Endometrial microvascular endothelial cells (primary cell): ENCODE measurements around the gene IL6R. TPM values are rescaled to one million over a fixed set of nuclear protein-coding genes. Genes with fewer than 3 reads are reported as not detected.
"Not testable (repeated sequence)": the region's sequence is repeated elsewhere in the genome, so short reads cannot be mapped to it uniquely, and the experiment has no call there.

Source experiments
- in situ Hi-C: cut with HindIII; loops from 2 replicates; pipeline ENCODE4 v1.10.0; 2017; ENCODE audit warnings: low sequenced_read_pairs, low pct_unique_long_range_greater_than_20kb; ENCODE audit errors: inconsistent ontology term
- total RNA-seq: library from RNA; depleted of rRNA; stranded (reverse); fragments of >200 nt; gene quantifications from one replicate; pipeline ENCODE4 v1.2.3, GENCODE V29; 2015; ENCODE audit errors: inconsistent ontology term

The IL6R gene
- total RNA-seq, 1 donor from 2014 or later = 8.5 TPM

DNA sequence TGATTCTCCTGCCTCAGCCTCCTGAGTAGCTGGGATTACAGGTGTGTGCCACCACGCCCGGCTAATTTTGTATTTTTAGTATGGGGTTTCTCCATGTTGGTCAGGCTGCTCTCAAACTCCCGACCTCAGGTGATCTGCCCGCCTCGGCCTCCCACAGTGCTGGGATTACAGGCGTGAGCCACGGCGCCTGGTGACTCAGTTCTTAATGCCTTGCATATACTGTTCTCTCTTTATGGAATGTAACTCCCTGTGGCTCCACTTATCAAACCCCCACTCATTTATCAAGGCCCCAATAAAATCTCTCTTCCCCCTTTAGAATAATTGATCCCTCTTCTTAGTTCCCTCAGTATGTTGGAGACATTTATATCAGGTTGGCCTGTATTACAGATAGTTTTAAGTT is 16.9 kb downstream of the IL6R start:
- in situ Hi-C loops = not testable (repeated sequence)

DNA sequence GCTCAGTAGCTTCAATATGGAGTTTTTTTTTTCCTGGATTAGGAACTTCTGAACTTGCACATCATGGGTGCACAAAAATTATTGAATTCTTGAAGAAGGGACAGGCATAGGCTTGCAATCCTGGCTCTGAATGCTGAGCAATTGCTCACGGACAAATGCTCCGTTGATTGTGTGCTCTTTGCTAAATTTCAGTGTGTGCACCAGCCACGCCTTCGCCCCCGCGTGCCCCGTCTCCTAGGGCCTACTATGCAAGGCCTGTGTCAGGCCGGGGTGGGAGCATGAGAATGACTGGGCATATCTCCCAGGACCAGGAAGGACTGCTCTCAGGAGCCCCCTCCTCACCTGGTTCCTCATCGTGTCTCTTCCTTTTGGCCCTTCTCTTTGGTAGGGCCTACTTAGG is 17.4 kb downstream of the IL6R start:
- in situ Hi-C loops = no loop called here

DNA sequence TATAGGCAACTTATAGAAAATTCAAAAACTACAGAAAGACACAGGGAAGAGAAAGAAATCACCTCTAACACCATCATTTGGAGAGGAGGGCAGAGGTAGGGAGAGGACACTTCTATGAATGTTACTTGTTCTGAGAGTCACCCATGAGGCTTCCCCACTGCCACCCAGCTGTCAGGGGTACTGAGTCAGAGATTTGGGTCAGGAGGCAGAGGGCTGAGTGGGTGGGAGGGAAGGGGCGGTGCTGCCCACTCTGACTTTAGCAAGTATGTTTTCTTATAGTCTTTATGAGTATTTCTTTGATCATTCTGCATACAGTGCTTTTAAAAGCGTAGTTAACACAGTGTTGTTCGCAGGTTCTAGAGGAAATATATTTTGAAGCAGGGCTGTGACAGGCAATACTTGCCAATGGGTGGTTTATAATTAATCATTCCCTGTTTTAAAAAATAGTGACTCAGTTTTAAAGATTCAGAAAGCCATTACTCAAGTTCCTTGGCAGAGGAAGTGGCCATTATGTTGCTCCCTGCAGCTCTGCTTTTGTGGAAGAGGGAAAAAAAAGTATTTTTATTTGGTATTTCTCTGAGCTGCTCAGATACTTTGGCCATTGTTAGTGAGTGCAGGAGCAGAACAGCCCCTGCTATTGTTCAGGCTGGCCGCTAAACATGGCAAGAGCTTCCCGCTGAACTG is 18.3 kb downstream of the IL6R start:
- in situ Hi-C loops = no loop called here

DNA sequence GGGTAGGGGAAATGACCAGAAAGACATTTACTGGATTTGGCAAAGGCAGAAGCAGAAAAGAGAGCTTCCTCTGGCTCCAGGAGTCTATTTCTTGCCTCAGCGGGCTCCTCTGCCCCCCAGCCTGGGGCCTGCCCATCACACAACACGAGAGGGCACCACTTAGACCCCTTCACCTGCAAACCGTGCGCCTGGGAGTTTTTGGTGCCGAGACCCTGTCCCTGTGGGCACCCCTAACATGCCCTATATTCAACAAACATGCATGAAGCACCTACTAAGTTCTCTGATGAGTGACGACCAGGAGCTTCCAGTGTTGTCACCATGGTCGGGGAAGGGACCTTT is 18.8 kb downstream of the IL6R start:
- in situ Hi-C loops = no loop called here

DNA sequence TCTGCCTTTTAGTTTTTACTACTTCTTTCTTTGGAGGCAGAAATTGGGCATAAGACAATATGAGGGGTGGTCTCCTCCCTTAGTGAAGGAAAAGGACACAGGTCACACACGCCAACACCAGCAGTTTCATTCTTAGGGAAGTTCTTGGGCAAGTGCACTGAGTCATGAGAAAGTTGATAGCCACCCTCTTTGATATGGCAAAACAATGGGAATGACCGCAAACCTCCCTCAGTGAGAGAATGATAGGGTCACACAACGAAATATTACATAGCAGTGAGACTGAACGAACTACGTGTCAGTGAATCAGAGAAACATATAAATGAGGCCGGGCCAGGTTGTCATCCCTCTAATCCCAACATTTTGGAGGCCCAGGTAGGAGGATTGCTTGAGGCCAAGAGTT is 20.0 kb downstream of the IL6R start:
- in situ Hi-C loops = no loop called here

DNA sequence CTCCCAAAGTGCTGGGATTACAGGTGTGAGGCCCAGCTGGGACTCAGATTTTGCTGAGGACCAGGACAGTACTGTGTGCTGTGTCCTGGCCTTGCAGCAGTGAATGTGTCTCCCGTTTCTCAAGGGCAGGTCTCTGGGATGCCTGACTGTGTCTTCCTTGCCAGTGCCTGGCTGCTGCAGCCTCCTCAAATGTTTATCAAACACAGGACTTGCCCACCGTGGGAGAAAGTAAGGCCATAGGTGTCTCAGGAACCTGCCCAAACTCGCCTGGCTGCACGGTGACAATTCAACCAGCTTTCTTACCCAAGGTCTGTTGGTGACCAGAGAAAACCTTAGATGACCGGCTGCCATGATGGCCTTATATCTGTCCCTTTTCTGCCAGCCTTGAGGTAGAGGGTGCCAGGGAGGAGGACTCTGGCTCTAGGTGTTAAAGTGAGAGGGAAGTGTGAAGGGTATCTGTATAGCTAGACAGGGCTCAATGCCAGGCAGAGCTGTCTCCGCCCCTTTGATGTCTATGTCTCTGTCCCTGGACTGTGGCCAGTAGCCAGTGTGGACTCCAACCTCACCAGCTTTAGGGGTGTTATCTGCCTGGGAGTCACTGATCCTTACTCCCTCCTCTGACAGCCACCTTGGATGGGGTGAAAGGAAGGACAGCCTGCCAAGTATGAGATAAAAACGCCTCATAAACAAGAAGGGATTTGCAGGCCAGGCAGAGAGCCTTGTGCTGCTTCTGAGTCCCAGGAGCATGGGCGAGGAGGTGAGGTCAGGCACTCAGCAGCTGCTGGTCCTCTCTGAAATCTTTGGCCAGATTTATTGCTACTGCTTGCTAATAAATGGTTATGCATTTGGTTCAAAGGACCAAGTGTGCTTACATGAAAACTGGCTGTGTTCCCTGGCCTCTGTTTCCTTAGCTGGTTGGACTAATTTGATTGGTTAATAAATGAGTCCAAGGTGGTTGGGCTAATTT is 22.3 kb downstream of the IL6R start:
- in situ Hi-C loops = no loop called here

DNA sequence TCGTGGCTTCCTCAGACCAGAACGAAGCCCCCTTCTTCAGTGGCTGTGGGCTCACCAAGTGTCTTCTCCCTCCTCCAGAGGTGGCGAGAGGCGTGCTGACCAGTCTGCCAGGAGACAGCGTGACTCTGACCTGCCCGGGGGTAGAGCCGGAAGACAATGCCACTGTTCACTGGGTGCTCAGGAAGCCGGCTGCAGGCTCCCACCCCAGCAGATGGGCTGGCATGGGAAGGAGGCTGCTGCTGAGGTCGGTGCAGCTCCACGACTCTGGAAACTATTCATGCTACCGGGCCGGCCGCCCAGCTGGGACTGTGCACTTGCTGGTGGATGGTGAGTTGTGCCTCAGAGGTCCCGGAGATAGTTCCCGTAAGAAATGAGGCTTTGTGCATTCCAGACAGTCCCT is 24.0 kb downstream of the IL6R start:
- in situ Hi-C loops = no loop called here

DNA sequence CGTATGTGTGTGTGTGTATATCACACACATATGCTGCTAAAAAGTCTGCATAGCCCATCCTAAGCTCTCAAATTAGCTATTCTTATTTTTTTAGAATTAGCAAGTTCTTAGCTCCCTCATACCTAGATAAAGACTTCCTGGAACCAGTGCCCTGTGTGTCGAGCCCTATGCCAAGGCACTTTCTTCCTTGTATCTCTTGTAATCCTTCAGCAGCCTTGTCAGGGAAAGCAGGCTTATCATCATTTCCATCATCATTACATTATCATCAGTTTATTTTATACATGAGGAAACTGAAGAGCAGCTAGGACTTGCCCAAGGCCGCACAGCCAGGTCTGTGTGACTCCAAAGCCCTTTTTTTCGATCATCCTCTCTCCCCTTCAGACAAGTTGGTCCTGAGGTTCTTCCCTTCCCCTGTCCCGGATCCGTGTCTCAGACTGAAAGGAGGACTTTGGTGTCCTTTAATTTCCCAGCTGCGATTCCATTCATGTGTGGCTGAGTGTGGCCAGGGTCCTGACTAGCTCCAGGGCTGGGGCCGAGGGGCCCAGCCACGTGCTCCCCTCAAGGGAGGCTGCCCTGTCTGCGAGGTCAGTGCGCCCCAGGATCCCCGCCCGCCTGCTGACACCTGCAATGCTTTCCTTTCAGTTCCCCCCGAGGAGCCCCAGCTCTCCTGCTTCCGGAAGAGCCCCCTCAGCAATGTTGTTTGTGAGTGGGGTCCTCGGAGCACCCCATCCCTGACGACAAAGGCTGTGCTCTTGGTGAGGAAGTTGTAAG is 24.9 kb downstream of the IL6R start:
- in situ Hi-C loops = no loop called here

DNA sequence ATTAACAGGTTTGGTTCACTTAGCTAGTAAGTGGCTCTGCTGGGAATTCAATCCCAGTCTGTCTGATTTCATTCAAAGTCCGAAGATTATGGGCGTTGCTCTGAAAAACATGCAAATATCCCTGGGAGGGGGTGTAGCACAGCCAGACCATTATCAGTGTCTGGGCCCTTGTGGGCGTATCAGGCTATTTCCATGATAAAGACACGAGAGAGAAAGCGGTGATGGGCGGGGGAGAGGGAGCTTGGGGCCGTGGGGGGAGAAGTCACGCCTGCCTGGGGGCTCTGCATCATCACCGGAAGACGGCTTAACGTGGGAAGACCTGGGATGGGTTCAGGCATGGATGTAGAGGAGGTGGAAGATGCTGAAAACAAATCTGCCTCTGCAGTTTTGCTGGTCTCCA is 25.8 kb downstream of the IL6R start:
- in situ Hi-C loops = no loop called here

DNA sequence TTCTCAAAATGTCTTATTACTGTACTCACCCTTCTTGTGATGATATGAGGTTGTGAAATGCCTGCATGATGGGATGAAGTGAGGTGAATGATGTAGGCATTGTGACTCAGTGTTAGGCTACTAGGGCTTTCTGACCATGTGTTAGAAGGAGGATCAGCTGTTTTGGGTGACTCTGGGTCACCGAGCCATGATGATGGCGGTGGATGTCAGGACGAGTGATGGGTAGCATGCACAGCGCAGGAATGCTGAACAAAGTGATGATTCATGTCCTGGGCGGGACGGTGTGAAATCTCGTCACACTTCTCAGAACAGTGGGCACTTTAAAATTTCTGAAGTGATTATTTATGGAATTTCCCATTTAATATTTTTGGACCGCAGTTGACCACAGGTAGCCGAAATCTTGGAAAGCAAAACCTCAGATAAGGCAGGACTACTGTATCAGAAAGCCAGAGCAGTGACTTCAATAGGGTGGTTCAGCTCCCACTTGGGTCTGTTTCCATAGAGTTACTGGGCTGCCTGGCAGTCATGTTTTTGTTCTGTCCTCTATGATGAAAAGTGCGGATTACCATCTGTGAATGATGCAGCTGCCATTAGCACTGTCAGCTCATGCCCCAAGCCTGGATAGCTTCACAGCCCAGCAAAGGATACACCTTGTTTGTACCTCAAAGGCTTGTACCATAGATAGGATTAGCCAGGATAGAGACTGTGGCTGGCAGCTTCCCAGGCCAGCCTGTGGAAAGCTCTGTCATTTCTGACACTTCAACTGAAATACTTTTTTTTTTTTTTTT is 26.6 kb downstream of the IL6R start:
- in situ Hi-C loops = no loop called here

DNA sequence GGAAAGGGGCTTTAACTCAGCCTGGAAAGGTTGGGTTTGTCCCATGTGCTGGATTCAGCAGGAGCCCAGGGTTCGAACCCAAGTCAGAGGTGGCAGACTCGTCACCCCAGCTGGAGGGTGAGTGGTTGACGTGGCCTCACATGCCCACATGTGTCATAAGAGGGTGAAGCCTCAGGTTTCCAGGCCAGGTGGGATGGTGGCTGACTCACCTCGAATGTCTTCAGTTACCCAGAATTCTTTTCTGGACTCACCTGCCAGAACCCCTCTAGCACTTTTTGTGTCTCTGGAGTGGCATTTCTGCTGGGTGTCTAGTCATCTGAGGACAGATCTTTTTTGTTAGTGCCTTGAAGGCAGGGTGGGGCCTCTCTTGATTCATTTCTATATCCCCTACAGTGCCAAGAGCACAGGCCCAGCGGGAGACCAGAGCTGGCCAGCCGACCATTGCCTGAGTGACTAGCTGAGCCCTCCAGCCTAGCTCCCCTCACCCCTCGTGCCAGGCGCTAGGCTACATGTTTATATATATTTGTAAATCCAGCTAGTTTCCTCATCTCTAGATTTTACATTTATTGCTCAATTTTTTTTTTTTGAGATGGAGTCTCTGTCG is 28.1 kb downstream of the IL6R start:
- in situ Hi-C loops = no loop called here

DNA sequence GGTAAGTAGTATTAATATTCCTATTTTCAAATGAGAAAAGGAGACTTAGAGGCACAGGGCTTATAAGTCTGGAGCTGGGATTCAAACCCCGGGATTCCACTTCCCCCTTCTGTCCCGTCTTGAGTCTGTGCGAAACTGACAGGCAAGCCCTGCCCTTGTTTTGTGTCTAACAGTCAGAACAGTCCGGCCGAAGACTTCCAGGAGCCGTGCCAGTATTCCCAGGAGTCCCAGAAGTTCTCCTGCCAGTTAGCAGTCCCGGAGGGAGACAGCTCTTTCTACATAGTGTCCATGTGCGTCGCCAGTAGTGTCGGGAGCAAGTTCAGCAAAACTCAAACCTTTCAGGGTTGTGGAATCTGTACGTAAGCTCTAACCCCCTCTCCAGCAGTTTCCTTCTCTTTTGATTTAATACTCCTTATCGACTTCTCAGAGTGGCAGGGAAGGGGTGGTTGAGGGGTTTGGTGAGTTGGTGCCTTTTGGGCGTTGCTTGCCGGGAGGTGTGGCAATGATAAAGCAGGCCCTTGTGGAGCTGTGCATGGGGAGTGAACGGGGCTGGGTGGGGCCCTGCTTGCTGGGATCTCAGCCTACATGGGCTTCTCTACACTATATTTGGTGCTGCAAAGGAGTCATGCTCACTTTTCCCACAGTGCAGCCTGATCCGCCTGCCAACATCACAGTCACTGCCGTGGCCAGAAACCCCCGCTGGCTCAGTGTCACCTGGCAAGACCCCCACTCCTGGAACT is 29.4 kb downstream of the IL6R start:
- in situ Hi-C loops = no loop called here

DNA sequence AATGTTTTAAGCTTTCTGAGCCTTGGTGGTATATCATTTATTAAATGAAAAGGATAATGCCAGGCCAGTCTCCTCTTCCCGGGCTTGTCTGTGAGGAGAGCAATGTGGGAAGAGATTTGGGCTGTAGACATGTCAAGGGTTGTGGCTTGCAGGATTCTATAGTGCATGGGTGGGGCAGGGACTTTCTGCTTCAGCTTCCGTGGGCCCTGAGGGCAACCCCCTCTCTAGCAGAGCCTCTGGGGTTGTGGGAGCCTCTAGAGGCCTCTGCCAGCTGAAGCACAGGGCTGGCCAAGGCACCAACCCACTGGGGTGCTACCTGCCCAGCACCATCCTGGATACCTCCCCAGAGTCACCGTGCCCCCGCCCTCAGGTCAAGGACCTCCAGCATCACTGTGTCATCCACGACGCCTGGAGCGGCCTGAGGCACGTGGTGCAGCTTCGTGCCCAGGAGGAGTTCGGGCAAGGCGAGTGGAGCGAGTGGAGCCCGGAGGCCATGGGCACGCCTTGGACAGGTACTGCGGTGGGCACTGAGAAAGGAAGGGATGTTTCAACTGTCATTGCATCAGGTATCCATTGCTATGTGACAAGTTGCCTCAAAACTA is 30.6 kb downstream of the IL6R start:
- in situ Hi-C loops = no loop called here

DNA sequence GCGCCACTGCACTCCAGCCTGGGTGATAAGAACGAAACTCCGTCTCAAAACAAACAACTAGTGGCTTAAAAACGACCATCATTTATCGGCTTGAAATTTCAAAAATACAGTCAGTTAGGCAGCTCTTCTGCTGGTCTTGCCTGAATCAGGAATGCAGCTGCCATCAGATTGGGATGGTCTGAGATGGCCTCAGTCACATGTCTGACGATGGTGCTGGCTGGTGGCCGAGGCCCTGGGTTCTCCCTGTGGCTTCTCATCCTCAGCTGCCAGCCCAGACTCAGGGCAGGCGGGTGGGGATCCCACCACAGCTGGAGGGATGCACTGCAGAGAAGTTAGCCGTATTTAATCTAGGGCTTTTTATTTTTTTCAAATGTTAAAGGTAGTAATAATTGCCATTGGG is 31.3 kb downstream of the IL6R start:
- in situ Hi-C loops = no loop called here

DNA sequence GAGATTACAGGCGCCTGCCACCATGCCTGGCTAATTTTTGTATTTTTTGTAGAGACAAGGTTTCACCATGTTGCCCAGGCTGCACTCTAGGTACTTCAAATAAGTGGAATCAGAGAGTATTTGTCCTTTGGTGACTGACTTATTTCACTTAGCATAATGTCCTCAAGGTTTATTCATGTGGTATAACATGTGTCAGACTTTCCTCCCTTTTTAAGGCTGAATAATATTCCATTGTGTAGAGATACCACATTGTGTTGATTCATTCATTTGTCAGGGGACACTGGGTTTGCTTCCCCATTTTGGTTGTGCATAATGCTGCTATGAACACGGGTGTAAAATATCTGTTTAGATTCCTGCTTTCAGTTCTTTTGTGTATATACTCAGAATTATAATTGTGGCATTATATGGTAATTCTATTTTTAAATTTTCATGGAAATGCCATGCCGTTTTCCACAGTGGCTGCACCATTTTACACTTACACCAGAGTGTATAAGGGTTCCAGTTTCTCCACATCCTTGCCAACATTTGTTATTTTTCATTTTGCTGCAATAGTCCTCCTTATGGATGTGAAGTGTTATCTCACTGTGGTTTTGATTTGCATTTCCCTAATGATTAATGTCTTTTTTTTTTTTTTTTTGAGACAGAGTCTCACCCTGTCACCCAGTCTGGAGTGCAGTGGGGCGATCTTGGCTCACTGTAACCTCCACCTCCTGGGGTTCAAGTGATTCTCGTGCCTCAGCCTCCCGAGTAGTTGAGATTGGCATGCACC is 35.1 kb downstream of the IL6R start:
- in situ Hi-C loops = no loop called here

DNA sequence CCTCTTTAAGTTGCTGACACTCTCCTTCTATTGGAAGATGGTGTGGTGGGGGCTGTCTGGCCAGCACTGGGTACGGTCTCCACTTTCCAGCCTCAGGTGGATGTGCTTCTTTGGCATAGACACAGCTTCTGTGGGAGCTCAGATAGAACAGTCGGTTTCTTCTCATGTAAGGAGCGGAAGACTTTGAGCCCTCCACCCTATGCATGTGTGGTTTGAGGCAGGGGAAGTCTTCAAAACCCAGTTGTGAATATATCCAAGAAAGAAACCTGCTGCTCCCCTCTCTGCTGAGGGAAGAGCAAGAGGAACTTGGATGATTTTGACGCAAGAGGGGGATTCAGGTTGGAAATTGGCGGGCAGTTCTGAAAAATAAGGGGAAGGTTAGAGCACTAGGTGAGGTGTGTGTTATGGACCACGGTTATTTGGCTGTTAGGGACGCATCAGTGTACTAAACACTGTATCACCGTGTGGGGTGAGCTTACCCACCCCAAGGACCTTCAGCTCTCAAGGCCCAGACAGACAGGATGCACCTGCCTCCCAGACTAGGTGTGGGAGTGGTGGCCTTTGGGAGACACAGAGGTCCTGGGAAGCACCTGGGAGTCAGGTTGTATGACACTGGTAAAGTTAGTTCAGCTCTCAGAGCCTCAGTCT is 36.2 kb downstream of the IL6R start:
- in situ Hi-C loops = no loop called here
